Naive thymus-derived CD4-positive, alpha-beta T cell (primary cell): ENCODE measurements around the gene SERPINE1. TPM values are rescaled to one million over a fixed set of nuclear protein-coding genes. Genes with fewer than 3 reads are reported as not detected.

Experiments used
- ATAC-seq: fragments of 150-1000 bp; cut with Tn5 transposase; 2 replicates; pipeline ENCODE4 v1.10.0; 2021; ENCODE audit warnings: mild to moderate bottlenecking, moderate library complexity
- CTCF ChIA-PET: fragments of 350-600 bp; sonication (Branson Sonifier 250); formaldehyde crosslinking; loops from one replicate; lab custom pipeline; 2021; ENCODE audit warnings: antibody characterized with exemption; lab: Charles Lee
- POLR2A ChIA-PET: fragments of 350-600 bp; sonication (Branson Sonifier 250); formaldehyde crosslinking; loops from one replicate; lab custom pipeline; 2021; ENCODE audit warnings: antibody characterized with exemption, inconsistent platforms; lab: Charles Lee
- DNase-seq, 9 donors: peaks; one replicate each; pipeline versions ENCODE4 v3.0.0 to v3.0.0-alpha.2; 2020 to 2022; ENCODE audit warnings: mixed read lengths in 1 of 9
- H3K27ac ChIP-seq: one replicate; pipeline ENCODE4 v1.7.0; 2013; ENCODE audit warnings: mild to moderate bottlenecking, low read depth, low read length, moderate library complexity
- H3K27me3 ChIP-seq, 2 donors: one replicate each; pipeline ENCODE4 v1.7.0; 2013; ENCODE audit warnings: low read length in 2 of 2, mild to moderate bottlenecking in 2 of 2, moderate library complexity in 2 of 2; ENCODE audit not compliant: control insufficient read depth in 2 of 2, insufficient read depth in 2 of 2
- H3K36me3 ChIP-seq, 3 experiments: 1 replicate in 2 of 3; 2 replicates in 1 of 3; pipeline ENCODE4 v1.7.0; 2013; ENCODE audit warnings: low read length in 3 of 3, mild to moderate bottlenecking in 3 of 3, moderate library complexity in 1 of 3; ENCODE audit not compliant: insufficient read depth in 3 of 3, control insufficient read depth in 2 of 3
- H3K4me1 ChIP-seq, 2 donors: one replicate each; pipeline ENCODE4 v1.7.0; 2013; ENCODE audit warnings: low read length in 2 of 2, mild to moderate bottlenecking in 2 of 2, moderate library complexity in 1 of 2; ENCODE audit not compliant: control insufficient read depth in 2 of 2, insufficient read depth in 2 of 2
- H3K4me3 ChIP-seq: 2 replicates; pipeline ENCODE4 v1.7.0; 2013; ENCODE audit warnings: mild to moderate bottlenecking, low read length
- H3K9me3 ChIP-seq, 3 experiments: 1 replicate in 2 of 3; 2 replicates in 1 of 3; pipeline ENCODE4 v1.7.0; 2013; ENCODE audit warnings: low read length in 3 of 3; ENCODE audit not compliant: control insufficient read depth in 2 of 3
- H3K27ac Mint-ChIP-seq, 9 donors: one replicate each; pipeline ENCODE4 v1.8.0; 2020 to 2022; ENCODE audit warnings: mixed read lengths in 9 of 9, mild to moderate bottlenecking in 8 of 9, moderate library complexity in 5 of 9, inconsistent platforms in 2 of 9
- H3K27me3 Mint-ChIP-seq, 5 donors: one replicate each; pipeline ENCODE4 v1.8.0; 2021 to 2022; ENCODE audit warnings: mixed read lengths in 5 of 5, mild to moderate bottlenecking in 1 of 5
- H3K36me3 Mint-ChIP-seq, 5 donors: one replicate each; pipeline ENCODE4 v1.8.0; 2020 to 2022; ENCODE audit warnings: mixed read lengths in 5 of 5, mild to moderate bottlenecking in 3 of 5, inconsistent platforms in 1 of 5
- H3K4me1 Mint-ChIP-seq, 7 donors: one replicate each; pipeline ENCODE4 v1.8.0; 2020 to 2022; ENCODE audit warnings: mixed read lengths in 7 of 7, mild to moderate bottlenecking in 3 of 7, inconsistent platforms in 1 of 7
- H3K4me3 Mint-ChIP-seq, 10 donors: one replicate each; pipeline ENCODE4 v1.8.0; 2020 to 2022; ENCODE audit warnings: mild to moderate bottlenecking in 10 of 10, mixed read lengths in 10 of 10, moderate library complexity in 6 of 10, inconsistent platforms in 2 of 10
- H3K9me3 Mint-ChIP-seq, 11 donors: one replicate each; pipeline ENCODE4 v1.8.0; 2020 to 2022; ENCODE audit warnings: mixed read lengths in 11 of 11, mild to moderate bottlenecking in 4 of 11, inconsistent platforms in 1 of 11, moderate library complexity in 1 of 11
- intact Hi-C, 2 donors: fragments of 100-400 bp; cut with micrococcal nuclease; formaldehyde crosslinking; loops; one replicate each; pipeline ENCODE4 v1.15.1; 2023
- polyA plus RNA-seq, 2 donors: library from polyadenylated mRNA; unstranded; fragments of 300-500 nt; fragmentation: Illumina TruSeq; gene quantifications; one replicate each; pipeline ENCODE4 v1.2.3, GENCODE V29; 2021
- total RNA-seq, 6 experiments: library from RNA in 5 of 6; stranded (reverse) in 5 of 6; gene quantifications; 1 replicate in 5 of 6; 2 replicates in 1 of 6; pipeline ENCODE4 v1.2.3 and lab custom pipeline; 2021 to 2026

Gene SERPINE1
- total and polyA plus RNA-seq, 7 experiments from 2014 or later = 0.08 to 0.56 (median 0.36) TPM; not detected in 4

DNA sequence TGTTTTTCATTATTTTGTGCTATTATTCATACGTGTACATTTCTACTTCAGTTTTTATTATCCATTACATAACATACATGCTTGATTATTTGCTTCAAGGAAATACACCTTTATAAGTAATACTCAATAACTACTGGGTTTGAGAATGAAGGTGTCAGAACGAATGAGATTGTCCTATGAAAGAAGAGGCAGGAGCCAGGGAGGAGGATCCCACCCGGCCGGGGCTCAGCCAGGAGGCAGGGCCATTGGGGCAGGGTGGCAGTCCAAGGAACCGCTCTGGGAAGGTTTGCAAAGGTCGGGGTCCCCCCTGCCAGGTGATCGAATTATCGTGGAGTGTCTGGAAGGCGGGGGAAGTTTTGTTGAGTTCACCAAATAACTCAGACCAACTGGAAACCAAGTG is 32.5 kb upstream of the SERPINE1 start:
- peaks cover 4 to 14% (median 10%) of the 10 kb centered on the region in 5 donors for H3K36me3 Mint-ChIP-seq
- intact Hi-C loops = no loop called here
- peaks cover 0 to under 1% of the 10 kb centered on the region in 2 donors for H3K4me1 ChIP-seq
- H3K4me3 Mint-ChIP-seq = no peak overlapping the region
- POLR2A ChIA-PET = no interaction called here
- H3K4me1 Mint-ChIP-seq = peaks cover 17 to 40% (median 29%) of the 10 kb centered on the region in 7 donors
- H3K27me3 ChIP-seq = no peaks in the 10 kb centered on the region
- no peaks in the 10 kb centered on the region for H3K9me3 ChIP-seq
- peaks cover 0 to 17% (median under 1%) of the 10 kb centered on the region in 3 experiments for H3K36me3 ChIP-seq
- no peak overlapping the region for H3K27ac ChIP-seq
- DNase-seq (no peak), ATAC-seq (no peak)
- H3K9me3 Mint-ChIP-seq = no peaks in the 10 kb centered on the region
- CTCF ChIA-PET = interaction anchor here (0.7 kb wide), 1 partner anchor 211 kb away, joined by 5 read pairs; no protein-coding TSS in a partner anchor
- no peak overlapping the region for H3K4me3 ChIP-seq
- H3K27ac Mint-ChIP-seq = no peak overlapping the region
- no peaks in the 10 kb centered on the region for H3K27me3 Mint-ChIP-seq

DNA sequence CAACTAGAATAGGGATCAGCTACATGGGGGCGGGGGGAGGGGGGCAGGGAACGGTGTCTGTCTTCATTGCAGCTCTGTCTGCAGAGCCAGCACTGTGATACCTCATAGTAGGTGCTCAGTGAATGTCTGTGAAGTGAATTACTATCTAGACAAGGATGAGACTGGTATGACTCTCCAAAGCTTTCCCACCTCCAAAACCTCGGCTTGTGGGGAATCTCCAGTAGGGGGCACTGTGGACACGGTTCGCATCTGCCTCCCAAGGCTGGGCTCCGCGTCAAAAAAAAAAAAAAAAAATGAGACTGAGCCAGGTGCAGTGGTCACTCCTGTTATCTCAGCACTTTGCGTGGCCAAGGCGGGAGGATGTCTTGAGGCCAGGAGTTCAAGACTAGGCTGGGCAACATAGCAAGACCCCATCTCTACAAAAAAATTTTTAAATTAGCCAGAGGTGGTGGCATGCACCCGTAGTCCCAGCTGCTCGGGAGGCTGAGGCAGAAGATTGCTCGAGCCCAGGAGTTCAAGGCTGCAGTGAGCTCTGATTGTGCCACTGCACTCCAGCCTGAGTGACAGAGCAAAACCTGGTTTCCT is 32.0 kb upstream of the SERPINE1 start:
- peak; percentile 55 for ATAC-seq

DNA sequence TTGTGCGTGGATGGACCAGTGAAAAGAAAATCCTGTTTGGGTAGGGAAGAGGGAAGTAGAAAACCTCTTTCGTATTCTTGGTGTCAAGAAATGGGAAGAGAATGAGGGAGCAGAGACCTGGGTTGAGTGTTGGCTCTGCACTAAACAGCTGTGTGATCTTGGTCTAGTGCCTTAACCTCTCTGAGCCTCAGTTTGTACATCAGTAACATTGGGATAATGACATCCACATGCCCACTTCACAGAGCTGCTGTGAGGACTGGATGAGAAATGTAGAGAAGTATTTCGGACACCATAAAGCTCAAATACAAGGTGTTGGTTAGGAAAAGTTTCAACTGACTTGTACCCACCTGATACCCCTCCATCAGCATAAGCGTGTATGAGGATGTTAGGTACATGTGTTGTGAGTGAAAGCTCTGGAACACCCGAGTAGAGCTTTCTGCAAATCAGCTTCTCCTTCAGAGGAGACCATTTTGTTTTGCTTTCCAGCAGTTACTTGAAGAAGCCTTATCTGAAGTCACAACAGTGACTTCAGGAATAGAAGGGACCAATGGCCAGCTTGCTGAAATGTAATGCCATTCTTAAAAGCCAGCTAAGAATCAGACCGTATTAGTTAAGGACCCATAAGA is 30.5 kb upstream of the SERPINE1 start:
- ChIA-PET POLR2A (interaction anchor here (1.3 kb wide), 1 partner anchor 11 kb away, joined by 7 read pairs; the partner anchor contains the start of gene TRIM56), CTCF (interaction anchor here (0.5 to 1.5 kb wide), 2 partner anchors 10 to 152 kb away, joined by 4 read pairs; partner anchors contain the start of gene TRIM56)
- peaks cover 0 to 6% (median 4%) of the 10 kb centered on the region in 5 donors for H3K36me3 Mint-ChIP-seq
- H3K27me3 Mint-ChIP-seq = peaks cover 0 to 19% (median 11%) of the 10 kb centered on the region in 5 donors
- no peak overlapping the region for H3K4me3 Mint-ChIP-seq
- H3K4me1 ChIP-seq = no peaks in the 10 kb centered on the region
- no peaks in the 10 kb centered on the region for H3K9me3 Mint-ChIP-seq
- no peaks in the 10 kb centered on the region for H3K9me3 ChIP-seq
- peaks cover 12 to 32% (median 20%) of the 10 kb centered on the region in 7 donors for H3K4me1 Mint-ChIP-seq
- peak overlapping the region in 1 of 9 donors; percentile 46 for H3K27ac Mint-ChIP-seq
- no peak overlapping the region for H3K4me3 ChIP-seq
- no peak overlapping the region for H3K27ac ChIP-seq
- ATAC-seq (no peak), DNase-seq (no peak)
- no peaks in the 10 kb centered on the region for H3K36me3 ChIP-seq
- H3K27me3 ChIP-seq = no peaks in the 10 kb centered on the region
- intact Hi-C loops = loop anchor here in 1 of 2 donors (5.0 kb wide), 1 partner anchor 41 kb away; no protein-coding TSS in a partner anchor

More for the DNA sequence above, 32.0 kb upstream of the SERPINE1 start:
- CTCF ChIA-PET = interaction anchor here (0.7 to 1.5 kb wide), 2 partner anchors 9 to 210 kb away, joined by 4 to 5 read pairs; partner anchors contain the start of gene TRIM56
- Mint-ChIP-seq H3K9me3 (no peaks in the 10 kb centered on the region), H3K27ac (no peak overlapping the region), H3K4me1 (peaks cover 13 to 35% (median 24%) of the 10 kb centered on the region in 7 donors), H3K27me3 (peaks cover 0 to 4% (median 0%) of the 10 kb centered on the region in 5 donors), H3K4me3 (no peak overlapping the region), H3K36me3 (peaks cover 4 to 13% (median 10%) of the 10 kb centered on the region in 5 donors)
- Histone ChIP-seq H3K4me1 (no peaks in the 10 kb centered on the region), H3K9me3 (no peaks in the 10 kb centered on the region), H3K4me3 (no peak overlapping the region), H3K27me3 (no peaks in the 10 kb centered on the region), H3K27ac (no peak overlapping the region), H3K36me3 (peaks cover 0 to 12% (median 0%) of the 10 kb centered on the region in 3 experiments)
- peak in 1 of 9 donors; percentile 36 for DNase-seq
- POLR2A ChIA-PET = interaction anchor here (0.7 kb wide), 1 partner anchor 10 kb away, joined by 4 read pairs; the partner anchor contains the start of gene TRIM56
- intact Hi-C loops = loop anchor here in 1 of 2 donors (5.0 kb wide), 1 partner anchor 42 kb away; no protein-coding TSS in a partner anchor

DNA sequence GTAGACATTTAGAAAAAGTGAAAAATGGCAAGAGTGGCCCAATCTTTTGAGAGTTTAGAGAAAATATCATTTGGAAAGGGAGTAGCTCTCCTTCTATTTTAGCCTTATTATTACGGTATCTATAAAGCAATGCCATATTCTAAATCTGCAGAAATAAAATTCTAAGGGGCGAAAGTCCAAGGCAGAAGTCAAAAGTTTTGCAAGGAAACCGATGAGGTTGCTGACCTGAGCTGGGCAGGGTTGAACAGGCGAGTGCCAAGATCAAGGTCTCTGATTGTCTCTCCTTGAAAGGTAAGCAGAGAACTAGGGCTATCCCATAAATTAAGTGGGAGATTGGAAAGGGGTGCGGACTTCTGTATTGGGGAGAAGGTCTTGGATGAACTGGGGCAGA is 30.0 kb upstream of the SERPINE1 start:
- POLR2A ChIA-PET = interaction anchor here (1.3 kb wide), 1 partner anchor 12 kb away, joined by 7 read pairs; the partner anchor contains the start of gene TRIM56
- no peak for ATAC-seq

GRCh38 chr7:101097561-101097960 is 29.3 kb upstream of the SERPINE1 start:
- H3K27ac Mint-ChIP-seq = no peak overlapping the region
- intact Hi-C loops = loop anchor here in 1 of 2 donors (5.0 kb wide), 1 partner anchor 40 kb away; no protein-coding TSS in a partner anchor
- ChIA-PET CTCF (no interaction called here), POLR2A (interaction anchor here (1.3 kb wide), 1 partner anchor 12 kb away, joined by 7 read pairs; the partner anchor contains the start of gene TRIM56)
- Histone ChIP-seq H3K27ac (no peak overlapping the region), H3K4me1 (no peaks in the 10 kb centered on the region), H3K9me3 (no peaks in the 10 kb centered on the region), H3K4me3 (no peak overlapping the region), H3K27me3 (no peaks in the 10 kb centered on the region), H3K36me3 (no peaks in the 10 kb centered on the region)
- H3K27me3 Mint-ChIP-seq = peaks cover 5 to 23% (median 16%) of the 10 kb centered on the region in 5 donors
- DNase-seq (no peak), ATAC-seq (no peak)
- H3K4me1 Mint-ChIP-seq = peaks cover 12 to 32% (median 20%) of the 10 kb centered on the region in 7 donors
- H3K9me3 Mint-ChIP-seq = peaks cover 0 to 1% (median 0%) of the 10 kb centered on the region in 11 donors
- H3K4me3 Mint-ChIP-seq = no peak overlapping the region
- peaks cover 0 to 4% (median 3%) of the 10 kb centered on the region in 5 donors for H3K36me3 Mint-ChIP-seq

More for the DNA sequence above, 30.0 kb upstream of the SERPINE1 start:
- Histone ChIP-seq H3K9me3 (no peaks in the 10 kb centered on the region), H3K27ac (no peak overlapping the region), H3K27me3 (no peaks in the 10 kb centered on the region), H3K4me1 (no peaks in the 10 kb centered on the region), H3K36me3 (no peaks in the 10 kb centered on the region), H3K4me3 (no peak overlapping the region)
- intact Hi-C loops = loop anchor here in 1 of 2 donors (5.0 kb wide), 1 partner anchor 40 kb away; no protein-coding TSS in a partner anchor
- peak overlapping the region in 1 of 9 donors; percentile 15 for H3K27ac Mint-ChIP-seq
- DNase-seq = no peak
- CTCF ChIA-PET = interaction anchor here (0.5 kb wide), 1 partner anchor 152 kb away, joined by 4 read pairs; no protein-coding TSS in a partner anchor
- no peak overlapping the region for H3K4me3 Mint-ChIP-seq
- H3K36me3 Mint-ChIP-seq = peaks cover 0 to 4% (median 3%) of the 10 kb centered on the region in 5 donors
- H3K27me3 Mint-ChIP-seq = peaks cover 4 to 22% (median 15%) of the 10 kb centered on the region in 5 donors
- H3K4me1 Mint-ChIP-seq = peaks cover 12 to 32% (median 20%) of the 10 kb centered on the region in 7 donors
- H3K9me3 Mint-ChIP-seq = peaks cover 0 to 1% (median 0%) of the 10 kb centered on the region in 11 donors
